HG03354 (cell line): ENCODE measurements around the gene FREY1.

Experiments used
- ATAC-seq: cut with Tn5 transposase; IDR thresholded peaks from one replicate; pipeline ENCODE4 v1.9.1; 2021; ENCODE audit warnings: mild to moderate bottlenecking; ENCODE audit not compliant: unreplicated experiment, poor library complexity, severe bottlenecking

The FREY1 gene, protein sequence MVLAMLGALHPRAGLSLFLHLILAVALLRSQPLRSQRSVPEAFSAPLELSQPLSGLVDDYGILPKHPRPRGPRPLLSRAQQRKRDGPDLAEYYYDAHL

DNA sequence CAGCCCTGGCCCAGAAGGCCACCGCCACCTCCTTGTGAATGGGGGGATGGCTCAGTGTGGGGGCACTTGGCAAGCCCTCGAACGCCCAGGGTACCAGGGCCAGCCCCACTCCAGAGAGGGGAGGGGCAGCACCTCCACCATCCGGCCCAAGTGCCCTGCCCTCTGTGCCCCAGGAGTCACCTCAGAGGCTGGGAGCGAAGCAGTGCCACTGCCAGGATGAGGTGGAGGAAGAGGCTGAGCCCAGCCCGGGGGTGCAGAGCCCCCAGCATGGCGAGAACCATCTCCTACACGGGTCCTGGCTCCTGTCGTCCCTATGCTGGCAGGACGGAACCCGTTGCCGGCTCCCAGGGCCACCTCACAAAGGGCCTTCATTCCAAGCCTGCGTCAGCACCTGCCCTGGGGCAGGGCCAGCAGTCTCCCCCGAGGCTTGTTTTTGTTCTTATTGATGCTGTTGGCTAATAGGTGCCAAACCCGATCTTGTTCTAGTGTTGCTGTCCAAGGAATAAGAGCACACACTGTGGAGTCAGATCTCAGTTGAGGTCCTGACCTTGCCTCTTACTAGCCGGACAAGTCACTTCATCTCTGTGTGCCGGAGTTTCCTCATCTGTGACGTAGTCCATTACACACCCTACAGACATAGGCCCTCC, at the start of gene FREY1:
Gene FREY1, minus strand, starts transcription at position 307 of the 647 bp plus-strand sequence. Its CDS starts 26 bp downstream, at position 281.
- no peak for ATAC-seq

DNA sequence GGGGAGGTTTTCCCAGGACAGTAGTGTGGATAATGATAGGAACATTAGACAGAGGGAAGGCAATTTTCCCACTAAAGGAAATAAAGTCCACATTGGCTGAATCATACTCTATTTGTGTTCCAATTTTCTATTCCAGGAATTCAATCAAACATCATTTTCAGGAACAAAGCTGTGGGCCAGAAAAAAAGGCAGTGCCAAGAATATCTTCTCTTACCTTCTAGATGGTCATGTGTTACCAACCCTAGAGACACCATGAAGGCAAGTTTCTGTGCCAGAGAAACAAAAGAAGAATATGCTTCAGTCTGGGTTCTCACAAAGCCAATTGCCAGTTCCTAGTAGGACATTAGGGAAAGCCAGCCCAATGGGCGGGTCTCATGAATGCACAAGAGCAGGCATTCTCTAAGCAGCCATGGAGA, 42.9 kb upstream of the FREY1 start:
- no peak for ATAC-seq

DNA sequence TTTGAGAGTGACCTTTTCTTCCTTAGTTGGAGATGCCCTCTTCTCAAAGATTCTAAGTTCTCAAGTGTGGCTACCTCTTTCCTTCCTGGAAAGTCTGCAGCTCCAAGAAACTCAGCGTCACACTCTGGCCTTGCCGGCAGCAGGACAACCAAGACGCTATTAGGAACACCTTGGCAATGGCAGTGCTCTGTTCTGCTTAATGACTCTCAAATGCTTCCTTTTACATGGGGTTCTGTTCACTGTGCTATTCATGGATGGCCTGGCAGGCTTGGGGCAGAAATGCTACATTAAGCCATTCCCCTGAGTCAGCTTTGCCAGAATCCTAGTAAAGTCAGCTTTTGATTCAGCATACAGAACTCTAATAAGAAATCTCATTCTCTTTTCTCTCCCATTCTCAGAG, 41.3 kb upstream of the FREY1 start:
- ATAC-seq, result no peak

DNA sequence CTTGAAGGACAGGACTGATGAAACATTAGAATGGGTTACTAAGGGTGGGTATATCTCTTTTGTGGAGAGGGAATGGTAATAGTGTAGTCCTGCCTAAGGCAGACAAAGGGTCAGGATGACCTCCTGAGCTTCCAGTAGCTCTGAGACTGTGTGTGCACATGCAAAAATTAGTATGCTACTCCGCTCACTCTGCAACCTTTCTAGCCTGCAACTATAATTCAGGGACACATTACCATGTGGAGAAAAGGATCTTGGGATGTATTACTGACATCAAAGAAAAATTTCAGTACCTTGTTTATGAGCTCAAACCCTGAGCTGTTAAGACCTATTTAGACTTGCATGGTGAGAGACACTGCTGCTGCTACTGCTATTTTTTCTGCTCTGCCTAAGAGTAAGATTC, 40.8 kb upstream of the FREY1 start:
- no peak for ATAC-seq

DNA sequence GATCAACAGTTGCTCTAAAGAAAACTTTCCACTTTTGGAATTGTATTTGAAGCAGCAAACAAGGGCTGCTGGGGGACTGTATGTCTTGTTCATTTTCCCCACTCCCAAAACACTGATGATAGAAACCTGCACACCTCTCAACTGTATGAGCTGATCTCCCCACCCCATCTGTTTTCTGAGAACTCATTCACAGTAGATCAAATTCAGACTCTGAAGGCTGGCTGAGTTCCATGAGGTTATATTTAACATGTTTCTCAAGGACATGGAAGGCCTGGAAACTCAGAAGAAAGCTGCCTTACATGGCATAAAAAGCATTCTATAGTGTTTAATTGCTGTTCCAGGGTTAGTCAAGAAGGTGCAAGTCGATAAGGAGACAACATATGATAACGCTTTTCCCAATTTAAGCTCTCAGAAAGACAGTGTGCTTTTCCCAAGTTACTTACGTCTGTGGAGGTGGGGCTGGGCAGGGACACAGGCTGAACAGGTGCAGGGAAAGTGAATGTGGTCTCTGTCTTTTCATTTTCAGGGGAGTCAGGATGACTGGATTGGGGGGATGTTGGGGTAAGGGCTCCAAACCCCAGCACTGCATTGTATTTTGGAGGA, 38.4 kb upstream of the FREY1 start:
- no peak for ATAC-seq

DNA sequence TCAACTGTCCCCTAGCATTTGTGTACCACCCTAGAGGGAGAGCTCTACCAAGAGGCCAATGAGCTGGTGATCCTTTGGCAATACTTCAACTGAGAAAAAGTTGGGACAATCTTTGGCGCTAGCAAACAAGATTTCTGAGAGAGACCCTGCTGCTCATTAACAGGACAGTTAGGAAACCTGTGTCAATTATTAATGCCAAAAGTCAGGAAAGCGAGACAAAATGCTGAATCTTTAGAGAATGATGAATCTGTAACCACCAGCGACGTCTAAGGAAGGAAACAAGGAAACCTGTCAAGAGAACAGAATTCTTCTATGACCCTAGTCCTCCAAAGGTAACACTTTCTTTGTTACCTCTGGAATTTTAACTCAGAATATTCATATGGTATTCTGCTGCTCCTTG, 35.3 kb upstream of the FREY1 start:
- ATAC-seq, result no peak

DNA sequence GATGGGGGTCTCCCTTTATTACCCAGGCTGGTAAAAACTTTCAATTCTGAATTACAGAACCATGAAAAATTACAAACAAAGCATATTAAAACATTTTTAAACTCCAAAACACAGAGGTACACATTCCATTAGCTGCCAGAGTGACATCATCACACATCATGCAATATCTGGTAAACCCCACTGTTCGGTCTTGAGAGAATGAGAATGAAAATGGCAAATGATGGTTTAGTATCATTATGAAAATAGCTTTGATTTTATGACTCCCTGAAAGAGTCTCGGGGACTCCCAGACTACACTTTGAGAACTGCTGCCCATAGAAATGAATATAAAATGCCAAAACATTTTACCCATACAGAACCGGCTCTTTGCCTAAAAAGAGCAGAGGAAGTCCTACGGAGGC, 34.2 kb upstream of the FREY1 start:
- ATAC-seq, result no peak

DNA sequence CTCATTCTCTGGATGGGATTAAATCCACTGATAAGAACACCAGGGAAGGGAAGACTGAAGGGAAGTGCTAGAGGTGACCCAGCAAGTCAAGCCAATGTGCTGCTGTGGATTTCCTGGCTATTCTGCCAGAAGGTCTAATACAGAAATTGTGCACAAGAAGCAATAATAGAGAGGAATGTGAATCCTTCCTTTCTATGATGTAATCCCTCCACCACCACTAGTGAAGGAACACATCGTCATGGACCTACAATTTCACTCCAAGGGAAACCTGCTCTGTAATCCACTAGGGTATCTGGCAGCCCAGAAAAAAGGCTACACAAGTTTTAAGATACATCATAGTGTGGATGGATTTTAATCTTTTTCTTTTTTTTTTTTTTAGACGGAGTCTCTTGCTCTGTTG, 32.8 kb upstream of the FREY1 start:
- no peak for ATAC-seq

DNA sequence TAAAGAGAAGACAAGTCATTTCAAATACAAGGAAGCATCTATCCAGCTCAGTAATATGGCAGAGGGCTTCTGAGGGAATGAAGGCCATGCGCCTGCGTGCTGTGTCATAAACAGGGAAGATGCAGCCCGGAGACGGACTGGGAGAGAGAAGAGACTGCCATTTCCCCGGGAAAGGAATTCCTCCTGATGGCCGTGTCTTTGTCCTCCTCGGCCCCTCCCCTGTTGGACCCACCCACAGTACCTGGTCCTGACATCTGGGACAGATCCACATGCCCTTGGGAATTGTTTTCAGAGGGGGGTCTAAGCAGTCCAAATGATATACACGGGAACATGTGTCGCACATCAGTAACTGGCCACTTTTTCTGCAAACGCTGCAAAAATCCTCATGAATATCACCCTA, 30.8 kb upstream of the FREY1 start:
- ATAC-seq, result no peak

DNA sequence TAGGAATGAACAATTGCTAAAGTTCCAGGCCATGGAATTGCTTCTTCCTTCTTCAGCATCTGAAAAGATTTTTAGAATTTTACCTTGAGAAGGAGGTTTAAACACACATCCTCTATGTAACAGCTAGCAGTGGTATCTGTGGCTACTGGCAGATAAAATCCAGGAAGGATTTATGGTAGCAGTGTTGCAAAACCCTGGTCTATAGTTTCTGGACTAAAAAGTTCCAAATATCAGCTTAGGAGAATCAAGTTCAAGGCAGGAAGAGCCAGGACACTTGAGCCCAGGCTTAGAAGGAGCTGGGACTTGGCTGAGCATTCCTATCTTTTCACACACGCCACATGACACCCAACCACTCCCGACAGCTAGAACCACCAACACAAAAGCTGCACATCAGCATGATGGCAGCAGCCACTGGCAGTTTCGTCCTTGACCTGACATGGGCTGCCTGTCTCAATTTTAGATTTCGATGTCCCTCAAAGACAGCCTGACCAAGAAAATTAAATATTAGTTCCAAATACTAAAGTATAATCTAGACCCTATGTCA, 29.5 kb upstream of the FREY1 start:
- ATAC-seq, result no peak

DNA sequence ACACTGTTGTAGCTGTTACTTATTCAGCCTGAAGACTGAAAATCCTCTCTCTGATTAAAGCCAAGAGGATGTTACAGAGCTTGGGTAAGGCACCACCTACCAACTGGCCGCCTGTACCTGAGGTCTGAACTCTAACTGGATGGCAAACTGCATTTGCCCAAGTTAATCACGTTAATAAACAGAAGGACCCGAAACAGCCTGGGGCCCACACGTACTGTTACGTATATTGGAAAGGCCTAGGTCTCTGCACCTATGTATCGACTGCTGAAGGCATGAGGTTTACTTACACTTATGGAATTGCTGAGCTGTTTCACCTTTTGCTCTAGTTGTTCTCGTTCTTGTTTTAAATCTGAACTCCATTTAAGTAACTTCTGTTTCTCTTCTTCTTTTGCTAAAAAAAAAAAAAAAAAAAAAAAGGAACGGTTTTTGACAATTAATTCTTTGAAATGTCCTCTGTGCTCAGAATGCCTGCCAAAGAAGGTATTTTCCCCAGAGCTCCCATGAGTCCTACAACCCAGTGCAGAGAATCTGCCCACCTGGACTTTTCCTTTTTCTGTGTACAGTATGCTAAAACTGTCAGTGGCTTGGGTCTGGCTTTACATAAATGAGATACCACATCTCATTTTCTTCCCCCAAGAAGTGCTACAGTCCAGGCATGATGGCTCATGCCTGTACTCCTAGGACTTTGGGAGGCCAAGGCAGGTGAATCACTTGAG, 28.4 kb upstream of the FREY1 start:
- no peak for ATAC-seq

DNA sequence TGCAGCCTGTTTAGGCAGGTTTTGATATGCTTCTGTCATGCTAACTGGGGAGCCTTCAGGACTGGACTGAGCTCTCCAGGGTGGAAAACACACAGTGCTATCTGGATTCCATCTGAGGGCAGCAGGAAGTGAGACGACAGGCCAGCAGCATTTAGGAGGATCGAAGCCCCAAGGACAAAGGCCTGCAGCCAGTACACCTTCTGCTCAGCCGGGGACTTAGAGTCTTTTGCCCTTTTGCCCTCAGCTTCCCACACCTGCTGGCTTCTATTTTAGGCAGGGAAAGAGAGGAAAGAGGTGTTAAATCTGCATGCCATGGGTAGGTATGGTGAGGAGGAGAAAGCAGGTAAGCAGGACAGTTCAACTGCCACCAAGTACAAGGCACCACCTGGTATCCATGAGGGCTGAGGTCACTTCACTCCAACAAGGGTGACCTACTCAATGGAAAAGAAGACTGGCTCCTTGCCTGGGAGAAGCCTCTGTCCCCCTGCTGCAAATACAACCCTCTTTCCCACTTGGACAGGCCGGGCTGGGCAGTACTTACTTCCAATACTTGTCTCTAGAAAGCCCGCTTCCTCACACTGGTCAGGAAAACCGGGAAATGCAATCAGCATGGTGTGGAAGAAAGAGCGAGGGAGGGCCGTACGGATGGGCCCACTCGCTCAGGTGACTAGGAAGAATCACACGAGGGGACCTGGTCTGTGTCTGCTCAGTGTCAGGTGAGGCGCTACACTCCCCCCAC, 27.7 kb upstream of the FREY1 start:
- no peak for ATAC-seq

DNA sequence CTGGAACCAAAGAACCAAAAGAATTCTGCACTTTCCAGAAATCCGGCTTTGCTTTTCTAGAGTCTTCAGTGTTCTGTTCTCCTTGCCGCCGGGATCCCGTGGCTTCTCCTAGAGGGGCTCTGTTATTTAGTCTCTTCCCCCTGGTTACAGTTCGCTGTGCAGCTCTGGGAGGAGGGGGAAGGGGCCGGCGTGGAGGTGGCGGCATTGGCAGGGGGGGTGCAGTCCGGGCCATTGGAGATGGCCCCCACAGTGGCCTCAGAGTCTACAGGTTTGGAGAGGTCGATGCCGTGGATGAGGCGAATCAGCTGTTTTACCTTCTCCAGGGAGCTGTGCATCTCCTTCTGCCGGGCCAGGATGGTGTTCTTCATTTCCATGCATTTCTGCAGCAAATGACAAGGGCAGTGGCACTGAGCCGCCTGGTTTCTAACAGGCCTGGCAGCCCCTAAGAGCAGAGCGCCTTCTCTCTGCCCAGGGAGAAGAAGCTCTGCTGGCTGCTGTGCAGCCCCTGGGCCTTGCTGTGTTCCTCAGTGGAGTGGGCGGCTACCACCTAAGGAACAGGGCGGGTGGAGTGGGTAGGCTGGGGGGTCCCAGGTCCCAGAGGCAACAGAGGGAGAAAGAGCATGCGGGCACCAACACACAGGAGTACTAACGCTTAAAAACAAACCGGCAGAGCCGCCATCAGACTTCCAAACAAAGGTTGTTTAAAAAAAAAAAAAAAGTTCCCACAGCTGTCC, 26.9 kb upstream of the FREY1 start:
- no peak for ATAC-seq

DNA sequence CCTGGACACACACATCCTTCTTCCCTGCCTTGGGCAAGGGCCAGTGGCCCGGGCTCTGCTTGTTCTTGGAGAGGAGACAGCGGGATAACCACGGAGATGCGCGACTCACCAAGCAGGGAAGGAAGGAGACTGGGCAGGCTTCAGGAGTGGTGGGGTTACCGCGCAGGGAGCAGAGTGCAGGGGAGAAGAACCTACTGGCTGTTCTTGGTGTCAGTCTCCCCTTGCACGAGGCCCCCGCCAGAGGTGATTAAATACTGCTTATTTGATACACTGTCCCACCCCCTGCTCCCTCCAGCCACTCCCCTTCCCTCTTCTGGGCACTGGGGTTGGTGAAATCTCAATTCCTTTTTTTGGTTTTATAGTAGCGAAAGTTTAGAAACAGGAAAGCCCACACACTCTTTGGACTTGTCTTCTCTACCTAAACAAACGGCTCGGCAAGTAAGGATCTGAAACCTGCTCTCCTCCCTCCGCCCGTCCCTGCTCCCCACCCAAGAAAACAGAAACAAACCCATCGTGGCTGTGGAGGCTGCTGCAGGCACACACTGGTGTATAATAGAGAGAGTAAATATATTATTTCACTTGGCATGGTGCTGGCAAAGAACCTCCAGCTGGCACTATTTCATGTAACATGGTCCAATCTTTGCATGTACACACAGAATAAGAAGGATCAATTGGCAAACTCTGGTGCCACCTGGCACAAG, 26.2 kb upstream of the FREY1 start:
- ATAC-seq, result peak; percentile 23

DNA sequence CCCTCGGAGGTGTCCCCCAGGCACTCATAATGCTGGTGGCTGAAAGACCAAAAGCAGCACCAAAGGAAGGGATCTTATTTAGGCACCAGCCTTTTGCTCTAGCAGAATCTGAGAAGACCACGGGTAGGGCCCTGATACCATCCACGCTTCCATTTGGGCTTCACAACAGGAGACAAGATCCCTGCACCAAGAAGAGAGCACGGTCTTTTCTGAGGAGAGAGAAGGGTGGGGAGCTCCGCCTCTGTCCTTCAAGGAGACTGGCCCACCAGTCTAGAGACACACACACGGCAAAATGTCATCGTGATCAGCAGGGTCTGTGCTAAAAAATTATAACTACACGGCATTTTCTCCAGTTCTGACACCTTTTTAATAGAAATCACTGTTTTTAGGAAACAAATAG, 25.1 kb upstream of the FREY1 start:
- ATAC-seq, result no peak

DNA sequence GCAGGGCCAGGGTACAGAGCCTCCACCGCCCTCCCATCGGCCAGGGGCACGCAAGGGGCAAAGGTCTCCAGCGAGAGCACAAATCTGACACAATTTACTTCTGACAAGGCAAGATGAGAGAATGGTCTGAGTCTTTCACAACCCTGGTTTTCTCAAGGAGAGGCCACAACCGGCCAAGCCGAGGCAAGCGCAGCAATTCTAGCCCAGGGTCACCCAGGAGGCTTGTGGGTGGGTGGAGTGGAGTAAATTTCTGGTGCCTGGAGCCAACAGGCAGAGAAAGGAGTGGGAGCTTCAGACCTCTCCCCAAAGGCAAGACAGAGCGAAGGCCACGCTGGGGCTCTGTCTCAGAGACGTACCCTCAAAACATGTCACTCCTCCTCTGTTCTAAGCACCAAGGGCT, 24.7 kb upstream of the FREY1 start:
- no peak for ATAC-seq

DNA sequence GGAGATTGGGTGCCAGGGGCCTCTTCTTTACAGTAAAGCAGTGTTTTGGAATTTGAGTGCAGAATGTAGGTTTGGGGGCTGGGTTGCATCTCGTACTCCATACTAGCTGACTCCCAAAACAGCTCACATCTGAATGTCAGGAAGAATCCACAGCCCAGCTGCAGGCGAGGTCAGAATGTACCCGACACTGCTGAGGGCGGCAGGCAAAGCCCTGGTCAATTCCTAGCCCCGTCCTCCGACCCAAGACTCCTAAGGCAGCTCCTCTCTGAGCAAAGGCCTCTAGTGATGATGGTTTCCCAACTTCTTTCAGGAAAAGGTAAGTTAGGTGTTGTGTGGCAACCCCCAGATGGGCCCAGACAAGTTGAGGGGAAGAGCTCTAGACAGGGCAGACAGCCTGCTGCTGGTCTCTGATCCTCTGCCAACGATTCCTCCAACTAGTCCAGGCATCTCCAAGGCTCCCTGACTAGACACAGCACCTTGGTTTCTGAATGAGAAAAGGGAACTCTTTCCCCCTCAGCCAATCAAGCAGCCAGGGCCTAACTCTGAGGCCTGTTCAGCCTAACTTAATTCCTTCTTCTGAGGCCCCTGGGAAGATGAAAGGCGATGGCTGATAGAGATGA, 24.0 kb upstream of the FREY1 start:
- no peak for ATAC-seq

DNA sequence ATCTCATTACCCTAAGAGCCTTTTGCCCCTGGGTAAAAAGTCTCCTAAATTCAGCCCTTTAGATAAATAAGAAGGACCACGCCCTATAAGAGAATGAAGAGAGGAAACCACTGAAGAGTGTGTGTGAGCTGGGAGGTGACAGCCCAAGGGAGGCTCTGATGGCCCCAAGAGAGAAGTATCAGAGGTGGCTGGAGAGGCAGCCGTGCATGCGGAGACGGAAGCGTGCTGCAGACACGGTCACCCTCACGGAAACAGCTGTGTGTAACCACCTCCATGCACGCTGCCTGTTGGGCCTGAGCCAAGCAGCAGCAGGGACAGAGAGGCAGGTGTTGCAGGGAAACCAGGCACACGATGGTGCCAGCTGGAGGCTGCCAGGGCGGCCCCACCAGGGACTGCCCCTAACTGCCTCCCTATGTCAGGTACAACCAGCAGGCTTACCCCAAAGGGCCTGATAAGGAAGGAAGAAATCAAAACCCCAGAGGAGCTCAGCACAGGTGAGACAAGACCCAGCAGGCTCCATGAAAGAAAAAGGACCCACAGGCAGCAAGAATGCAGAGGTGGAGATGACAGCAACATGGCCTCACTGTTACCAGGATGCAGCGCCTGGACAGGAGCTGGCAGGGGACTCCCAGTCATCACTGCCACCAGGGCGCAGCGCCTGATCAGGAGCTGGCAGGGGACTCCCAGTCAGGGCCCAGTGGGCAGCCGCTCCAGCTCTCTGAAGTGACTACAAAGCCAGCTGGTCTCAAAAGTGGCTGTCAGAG, 23.1 kb upstream of the FREY1 start:
- ATAC-seq, result peak; percentile 94
